HFF-Myc (cell line): Measurements from ENCODE around the gene CDK12.
"Not testable (repeated sequence)": the region's sequence is repeated elsewhere in the genome, so short reads cannot be mapped to it uniquely, and the experiment has no call there.

Experiments used
- DNase-seq: peaks from one replicate; pipeline ENCODE4 v3.0.0-alpha.2; 2011; ENCODE audit warnings: low read depth; ENCODE audit errors: extremely low read depth
- H3K4me3 ChIP-seq: replicated peaks from 2 replicates; pipeline ENCODE4 v1.5.1; 2011; ENCODE audit warnings: low read depth, mild to moderate bottlenecking, control low read depth, low read length
- CTCF ChIP-seq: IDR thresholded peaks from 2 replicates; pipeline ENCODE4 v1.5.1; 2012; ENCODE audit warnings: mild to moderate bottlenecking, low read depth, low read length, control low read depth; ENCODE audit errors: missing control alignments

Gene CDK12

DNA sequence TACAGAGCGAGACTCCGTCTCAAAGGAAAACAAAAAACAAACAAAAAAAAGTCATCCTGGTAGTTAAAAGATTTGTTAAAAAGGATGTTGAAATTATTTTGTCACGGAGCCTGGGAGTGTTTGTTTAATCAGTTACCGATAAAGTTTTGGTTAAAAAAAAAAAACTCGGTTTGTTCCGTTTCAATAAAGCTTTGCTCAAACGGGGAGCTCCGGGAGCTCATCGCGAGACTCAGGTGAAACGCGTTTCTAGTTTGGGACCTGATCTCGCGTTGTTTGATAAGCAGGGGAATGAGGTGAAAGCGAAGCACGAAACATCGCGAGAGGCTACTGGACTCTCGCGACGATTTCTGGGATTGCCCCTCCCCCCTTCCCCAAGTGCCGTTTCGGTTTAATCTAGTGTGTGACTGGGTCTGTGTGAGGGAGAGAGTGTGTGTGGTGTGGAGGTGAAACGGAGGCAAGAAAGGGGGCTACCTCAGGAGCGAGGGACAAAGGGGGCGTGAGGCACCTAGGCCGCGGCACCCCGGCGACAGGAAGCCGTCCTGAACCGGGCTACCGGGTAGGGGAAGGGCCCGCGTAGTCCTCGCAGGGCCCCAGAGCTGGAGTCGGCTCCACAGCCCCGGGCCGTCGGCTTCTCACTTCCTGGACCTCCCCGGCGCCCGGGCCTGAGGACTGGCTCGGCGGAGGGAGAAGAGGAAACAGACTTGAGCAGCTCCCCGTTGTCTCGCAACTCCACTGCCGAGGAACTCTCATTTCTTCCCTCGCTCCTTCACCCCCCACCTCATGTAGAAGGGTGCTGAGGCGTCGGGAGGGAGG lies at the start of gene CDK12:
CDK12 (plus strand) TSS at position 374 of the 813 bp plus-strand sequence. CDS start 586 bp downstream, outside the sequence.
- DNase-seq = peak; percentile 98
- H3K4me3 ChIP-seq = peak within 1 kb of the TSS; percentile 95
- no peak for TF ChIP-seq CTCF

GRCh38 chr17:39416141-39416540 lies 45.1 kb upstream of the CDK12 start:
- TF ChIP-seq CTCF = no peak
- H3K4me3 ChIP-seq = no peak overlapping the region
- DNase-seq = no peak

- no peak overlapping the region for H3K4me3 ChIP-seq
- TF ChIP-seq CTCF = no peak
- no peak for DNase-seq
These were observed 31.7 kb upstream of the CDK12 start for GRCh38 chr17:39429600-39429999.

DNA sequence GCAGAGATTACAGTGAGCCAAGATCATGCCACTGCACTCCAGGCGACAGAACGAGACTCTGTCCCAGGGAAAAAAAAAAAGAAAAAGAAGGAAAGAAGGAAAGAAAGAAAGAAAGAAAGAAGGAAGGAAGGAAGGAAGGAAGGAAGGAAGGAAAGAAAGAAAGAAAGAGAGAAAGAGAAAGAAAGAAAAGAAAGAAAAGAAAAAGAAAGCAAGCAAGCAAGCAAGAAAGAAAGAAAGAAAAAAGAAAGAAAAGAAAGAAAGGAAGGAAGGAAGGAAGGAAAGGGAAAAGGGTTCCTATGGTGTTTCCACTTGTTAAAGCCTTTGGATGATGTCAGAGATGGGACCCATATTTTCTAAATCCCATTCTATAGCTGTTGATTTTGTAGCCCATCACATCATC lies 21.4 kb upstream of the CDK12 start:
- not testable (repeated sequence) for H3K4me3 ChIP-seq, DNase-seq

DNA sequence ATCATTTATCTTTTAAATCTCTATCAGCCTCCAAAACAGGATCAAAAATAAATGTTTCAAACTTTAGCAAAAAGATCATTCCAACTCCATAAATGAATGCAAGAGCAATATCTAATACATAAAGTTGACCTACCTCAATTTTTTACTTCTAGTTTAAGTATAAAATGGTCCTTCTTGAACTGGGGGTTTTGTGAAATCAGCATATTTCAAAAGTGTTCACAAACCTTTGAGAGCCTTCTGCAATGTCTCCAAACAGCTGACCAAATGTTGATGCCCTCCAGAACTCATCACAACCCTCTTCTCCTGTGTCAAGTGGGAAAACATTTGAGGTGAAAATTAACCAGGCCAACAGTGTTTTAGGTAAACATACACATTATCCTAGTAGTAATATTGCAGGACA lies 18.0 kb upstream of the CDK12 start:
- no peak overlapping the region for H3K4me3 ChIP-seq
- TF ChIP-seq CTCF = no peak
- DNase-seq = no peak

DNA sequence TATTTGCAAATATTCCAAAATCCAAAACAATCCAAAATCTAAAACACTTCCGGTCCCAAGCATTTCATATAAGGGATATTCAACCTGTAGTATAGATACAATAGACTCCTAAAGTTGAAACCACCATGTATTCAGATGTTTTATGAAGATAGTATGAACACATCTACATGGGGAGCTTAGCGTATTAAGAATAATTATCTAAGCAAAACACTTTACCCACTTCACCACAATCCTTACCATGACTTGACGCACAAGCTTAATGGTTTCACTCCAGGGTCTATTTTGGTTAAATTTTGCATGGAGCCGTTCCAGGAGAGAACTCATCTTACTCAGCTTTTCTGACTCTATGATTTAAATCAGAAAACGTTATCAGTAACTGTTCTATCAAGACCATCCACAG lies 13.7 kb upstream of the CDK12 start:
- no peak for TF ChIP-seq CTCF
- DNase-seq = no peak
- H3K4me3 ChIP-seq = no peak overlapping the region

DNA sequence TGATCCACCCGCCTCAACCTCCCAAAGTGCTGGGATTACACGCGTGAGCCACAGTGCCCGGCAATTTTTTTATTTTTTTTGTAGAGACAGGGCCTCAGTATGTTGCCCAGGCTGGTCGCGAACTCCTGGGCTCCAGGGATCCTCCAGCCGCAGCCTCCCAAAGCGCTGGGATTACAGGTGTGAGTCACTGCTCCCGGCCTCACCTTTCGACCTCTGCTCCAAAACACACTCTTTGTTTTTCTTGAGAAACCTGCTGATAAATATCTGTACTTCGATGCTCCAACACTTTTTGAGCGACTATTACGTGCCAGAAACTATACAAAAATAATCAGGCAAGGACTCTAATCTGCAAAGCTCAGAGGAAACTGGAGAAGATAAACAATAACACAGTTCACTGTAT lies 11.2 kb upstream of the CDK12 start:
- peak overlapping the region; percentile 83 for H3K4me3 ChIP-seq
- TF ChIP-seq CTCF = no peak
- DNase-seq = no peak
